ENCODE data around the gene CEP57L1.

The CEP57L1 gene

DNA sequence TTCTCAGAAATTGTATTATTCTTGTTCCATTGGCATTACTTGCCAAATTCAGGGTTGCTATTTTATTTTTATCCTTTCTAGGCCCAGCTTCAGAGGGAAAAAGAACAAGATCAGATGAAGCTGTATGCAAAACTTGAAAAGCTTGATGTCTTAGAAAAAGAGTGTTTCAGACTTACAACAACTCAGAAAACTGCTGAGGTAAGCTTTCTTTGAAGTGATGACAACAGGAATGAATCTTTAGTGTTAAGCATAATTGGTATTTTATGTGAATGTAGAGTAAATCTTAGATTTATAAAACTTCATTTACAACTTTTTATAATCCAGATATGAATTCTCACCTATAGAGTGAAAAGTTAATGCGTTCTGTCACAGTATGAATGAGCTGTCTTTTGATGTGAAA, 58.4 kb downstream of the CEP57L1 start:
- TF ChIP-seq Cebpa-rat (IDR thresholded peaks at IDR 0.05), result no peak
- H3K4me2 ChIP-seq, result no peak overlapping the region
- peaks cover 47% of the 10 kb centered on the region for H3K36me3 ChIP-seq
- no peaks in the 10 kb centered on the region for H4K20me1 ChIP-seq
- peaks cover 20% of the 10 kb centered on the region for H3K9me3 ChIP-seq
- no peak overlapping the region for H3K4me3 ChIP-seq
- H3K4me1 ChIP-seq, result no peaks in the 10 kb centered on the region
- H3K27ac ChIP-seq, result no peak overlapping the region
- H3K27me3 ChIP-seq, result no peaks in the 10 kb centered on the region
- H3K9ac ChIP-seq, result no peak overlapping the region

DNA sequence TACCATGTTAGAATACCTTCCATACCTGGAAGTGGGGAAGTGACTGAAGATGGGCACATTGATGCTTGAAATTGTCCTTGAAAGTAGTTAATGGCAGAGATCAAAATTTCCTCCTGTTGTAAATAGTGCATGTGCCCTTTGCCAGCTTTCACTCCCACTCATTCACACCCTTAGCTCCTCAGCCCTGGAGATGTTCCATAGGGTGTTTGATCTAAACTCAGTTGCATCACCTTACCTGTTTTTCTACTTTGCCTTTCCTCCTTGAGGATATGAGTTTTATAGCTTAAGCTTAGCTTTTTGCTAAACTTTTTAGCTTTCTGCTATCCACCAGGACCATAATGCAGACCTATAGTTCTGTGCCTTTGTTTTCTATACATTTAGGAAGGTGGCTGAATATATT, 69.0 kb downstream of the CEP57L1 start:
- Histone ChIP-seq H3K27me3 (no peaks in the 10 kb centered on the region), H3K9me3 (no peaks in the 10 kb centered on the region), H3K36me3 (peaks cover 11% of the 10 kb centered on the region), H3K4me3 (no peak overlapping the region), H3K4me1 (no peaks in the 10 kb centered on the region), H3K27ac (no peak overlapping the region), H3K9ac (no peak overlapping the region), H4K20me1 (no peaks in the 10 kb centered on the region), H3K4me2 (no peak overlapping the region)
- no peak for TF ChIP-seq Cebpa-rat (IDR thresholded peaks at IDR 0.05)

DNA sequence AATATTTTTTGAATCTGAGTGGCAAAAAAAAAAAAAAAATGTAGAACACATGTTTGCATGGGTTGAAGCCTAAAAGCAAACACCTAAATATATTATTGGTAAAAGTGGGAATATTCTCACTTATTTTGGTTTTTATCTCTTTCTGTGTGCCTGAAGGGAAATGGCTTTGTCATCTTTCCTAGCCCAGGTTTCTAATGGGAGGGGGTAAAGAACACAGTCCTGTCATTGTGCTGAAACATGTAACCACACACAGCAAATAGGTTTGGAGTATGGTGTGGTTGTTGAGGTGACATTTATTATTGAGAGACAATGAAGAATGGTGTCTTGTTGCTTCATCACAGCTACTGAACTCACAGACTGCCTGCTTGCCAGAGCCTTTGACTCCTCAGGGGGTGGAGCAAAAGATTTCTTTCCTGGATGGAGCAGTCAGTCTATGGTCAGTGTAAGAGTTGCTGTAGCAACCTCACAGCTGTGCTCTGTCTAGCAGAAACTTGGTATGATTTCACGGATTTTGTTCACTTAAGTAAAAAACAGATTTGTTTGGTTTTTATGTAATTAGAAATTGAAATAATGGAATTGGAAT, 70.2 kb downstream of the CEP57L1 start:
- H3K27ac ChIP-seq, result no peak overlapping the region
- H4K20me1 ChIP-seq, result no peaks in the 10 kb centered on the region
- H3K9me3 ChIP-seq, result no peaks in the 10 kb centered on the region
- no peak overlapping the region for H3K4me3 ChIP-seq
- no peak for TF ChIP-seq Cebpa-rat (IDR thresholded peaks at IDR 0.05)
- H3K36me3 ChIP-seq, result peaks cover 9% of the 10 kb centered on the region
- H3K4me2 ChIP-seq, result no peak overlapping the region
- H3K4me1 ChIP-seq, result no peaks in the 10 kb centered on the region
- no peaks in the 10 kb centered on the region for H3K27me3 ChIP-seq
- H3K9ac ChIP-seq, result no peak overlapping the region

DNA sequence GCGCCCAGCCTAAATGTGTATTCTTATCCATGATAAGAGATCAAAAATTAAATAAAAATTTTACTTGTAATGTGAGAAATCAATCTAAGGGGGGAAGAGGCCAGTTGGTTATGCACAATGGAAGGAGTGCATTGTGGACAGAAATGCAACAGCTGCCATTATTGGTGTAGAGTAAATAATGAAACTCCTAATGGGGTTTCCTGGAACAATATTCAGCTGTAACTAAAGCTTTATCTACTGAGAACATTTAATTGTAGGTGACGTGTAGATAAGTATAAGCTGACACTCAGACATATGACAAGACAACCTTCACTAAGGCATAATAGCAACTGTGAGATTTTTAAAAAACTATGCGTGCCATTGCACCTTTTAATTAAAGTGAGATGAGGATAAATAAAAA, 71.4 kb downstream of the CEP57L1 start:
- Histone ChIP-seq H3K27ac (no peak overlapping the region), H3K27me3 (no peaks in the 10 kb centered on the region), H3K9ac (no peak overlapping the region), H3K9me3 (no peaks in the 10 kb centered on the region), H3K36me3 (no peaks in the 10 kb centered on the region; the same call in 1 of the 2 replicates), H3K4me1 (no peaks in the 10 kb centered on the region), H4K20me1 (no peaks in the 10 kb centered on the region), H3K4me3 (no peak overlapping the region), H3K4me2 (no peak overlapping the region)
- no peak for TF ChIP-seq Cebpa-rat (IDR thresholded peaks at IDR 0.05)

DNA sequence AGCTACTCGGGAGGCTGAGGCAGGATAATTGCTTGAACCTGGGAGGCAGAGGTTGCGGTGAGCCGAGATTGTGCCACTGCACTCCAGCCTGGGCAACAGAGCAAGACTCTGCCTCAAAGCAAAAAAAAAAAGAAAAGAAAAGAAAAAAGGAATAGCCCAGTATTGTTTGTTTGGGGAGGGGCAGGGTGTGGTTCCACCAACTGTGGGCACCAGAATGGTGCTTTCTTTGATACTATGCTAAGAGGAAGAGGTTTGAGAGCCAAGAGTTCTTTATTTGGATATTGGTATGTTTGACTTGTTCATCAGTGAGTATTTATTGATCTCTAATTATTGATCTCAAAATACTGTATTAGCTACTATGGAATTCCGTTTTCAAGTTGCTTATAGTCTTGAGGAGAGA, 72.3 kb downstream of the CEP57L1 start:
- no peaks in the 10 kb centered on the region for H3K4me1 ChIP-seq
- H3K4me2 ChIP-seq, result no peak overlapping the region
- TF ChIP-seq Cebpa-rat (IDR thresholded peaks at IDR 0.05), result no peak
- H3K9me3 ChIP-seq, result no peaks in the 10 kb centered on the region
- H3K4me3 ChIP-seq, result no peak overlapping the region
- no peaks in the 10 kb centered on the region for H4K20me1 ChIP-seq
- no peaks in the 10 kb centered on the region for H3K27me3 ChIP-seq
- no peak overlapping the region for H3K27ac ChIP-seq
- no peak overlapping the region for H3K9ac ChIP-seq
- H3K36me3 ChIP-seq, result no peaks in the 10 kb centered on the region; the same call in 1 of the 2 replicates

DNA sequence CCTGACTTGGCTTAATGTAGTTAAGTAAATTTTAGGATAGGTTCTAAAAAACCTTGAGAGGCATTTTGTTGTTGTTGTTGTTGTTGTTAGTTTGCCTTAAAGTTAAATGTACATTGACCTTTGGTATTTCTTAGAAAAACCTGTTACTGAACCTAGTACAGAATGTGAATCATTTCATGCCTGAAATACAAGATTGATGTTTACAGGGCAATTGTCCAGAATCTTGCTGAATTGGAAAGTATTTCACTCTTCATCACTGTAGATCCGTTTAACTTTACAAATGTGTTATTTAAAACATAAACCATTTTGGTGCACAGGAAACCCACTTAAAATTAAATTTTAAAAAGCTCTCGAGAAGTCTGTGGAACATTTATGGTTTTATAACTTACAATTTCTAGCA, 75.0 kb downstream of the CEP57L1 start:
- TF ChIP-seq Cebpa-rat (IDR thresholded peaks at IDR 0.05), result no peak
- Histone ChIP-seq H3K4me3 (no peak overlapping the region), H3K9me3 (no peaks in the 10 kb centered on the region), H3K36me3 (no peaks in the 10 kb centered on the region), H3K9ac (no peak overlapping the region), H3K27ac (no peak overlapping the region), H3K27me3 (no peaks in the 10 kb centered on the region), H4K20me1 (no peaks in the 10 kb centered on the region), H3K4me1 (no peaks in the 10 kb centered on the region), H3K4me2 (no peak overlapping the region)

DNA sequence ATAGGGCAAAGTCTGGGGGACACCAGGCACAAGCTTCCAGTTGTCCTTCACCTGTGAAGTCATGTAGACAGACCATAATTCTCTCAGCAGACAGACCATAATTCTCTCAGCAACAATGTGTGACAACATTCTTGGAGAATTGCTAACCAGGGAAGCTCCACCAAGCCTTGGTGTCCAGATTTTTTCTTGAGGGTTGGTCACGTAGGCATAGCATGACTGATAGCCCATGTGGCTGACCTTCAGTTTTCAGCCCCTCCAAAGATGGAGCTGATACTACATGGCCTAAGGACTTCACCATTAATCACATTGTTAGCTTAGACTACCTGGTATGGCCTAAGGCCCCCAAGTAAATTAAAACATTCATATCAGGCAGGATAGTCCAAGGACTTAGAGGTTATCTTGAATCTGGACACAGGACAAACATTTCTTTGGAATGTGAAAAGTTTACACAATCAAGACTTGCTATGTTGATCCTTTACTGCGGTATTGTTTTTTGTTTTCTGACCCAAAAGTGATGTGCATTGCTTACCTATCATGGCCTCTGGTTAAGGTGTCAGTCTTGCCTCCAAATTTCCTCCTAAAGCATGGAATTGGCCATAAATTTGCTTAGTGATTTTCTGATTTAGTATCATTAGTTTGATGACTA, 76.9 kb downstream of the CEP57L1 start:
- Histone ChIP-seq H3K27ac (no peak overlapping the region), H3K4me2 (no peak overlapping the region), H3K9ac (no peak overlapping the region), H4K20me1 (no peaks in the 10 kb centered on the region), H3K4me3 (no peak overlapping the region), H3K36me3 (no peaks in the 10 kb centered on the region), H3K9me3 (peaks cover 4% of the 10 kb centered on the region; the same call in 1 of the 2 replicates), H3K27me3 (no peaks in the 10 kb centered on the region), H3K4me1 (no peaks in the 10 kb centered on the region)
- TF ChIP-seq Cebpa-rat (IDR thresholded peaks at IDR 0.05), result no peak

DNA sequence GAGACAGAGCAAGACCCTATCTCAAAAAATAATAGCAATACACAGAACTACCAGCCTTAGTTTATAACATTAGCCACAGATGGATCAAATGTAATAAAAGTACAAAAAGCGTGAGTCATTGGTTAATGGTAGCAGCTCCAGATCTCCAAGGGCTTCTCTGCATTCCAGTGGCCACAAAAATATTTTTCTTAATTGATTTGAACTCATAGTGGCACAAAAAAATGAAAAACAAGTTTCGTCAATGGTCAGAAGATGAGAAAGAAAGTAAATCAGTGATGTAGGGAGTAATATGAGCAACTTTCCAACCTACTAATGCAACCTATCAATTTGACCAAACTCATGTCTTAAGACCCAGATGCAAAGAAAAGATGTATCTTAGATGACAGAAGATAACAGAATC, 79.6 kb downstream of the CEP57L1 start:
- no peak overlapping the region for H3K4me3 ChIP-seq
- no peak overlapping the region for H3K4me2 ChIP-seq

DNA sequence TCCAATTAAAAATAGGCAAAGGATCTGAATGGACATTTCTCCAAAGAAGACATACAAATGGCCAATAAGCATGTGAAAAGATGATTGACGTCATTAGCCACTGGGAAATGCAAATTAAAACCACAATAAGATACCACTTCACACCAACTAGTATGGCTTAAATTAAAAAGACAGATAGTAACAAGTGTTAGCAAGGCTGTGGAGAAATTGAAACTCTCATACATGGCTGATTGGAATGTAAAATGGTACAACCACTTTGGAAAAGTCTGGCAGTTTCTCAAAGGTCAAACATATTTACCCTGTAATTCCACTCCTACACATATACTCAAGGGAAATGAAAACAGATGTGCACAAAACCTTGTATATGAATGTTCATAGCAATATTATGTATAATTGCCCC, 83.6 kb downstream of the CEP57L1 start:
- no peaks in the 10 kb centered on the region for H3K27me3 ChIP-seq
- no peaks in the 10 kb centered on the region for H3K4me1 ChIP-seq
- no peak overlapping the region for H3K4me2 ChIP-seq
- H4K20me1 ChIP-seq, result no peaks in the 10 kb centered on the region
- H3K36me3 ChIP-seq, result no peaks in the 10 kb centered on the region
- no peak overlapping the region for H3K9ac ChIP-seq
- no peak overlapping the region for H3K27ac ChIP-seq
- H3K4me3 ChIP-seq, result no peak overlapping the region
- no peak for TF ChIP-seq Cebpa-rat (IDR thresholded peaks at IDR 0.05)
- H3K9me3 ChIP-seq, result peaks cover 11% of the 10 kb centered on the region

More for the DNA sequence above, 79.6 kb downstream of the CEP57L1 start:
- Histone ChIP-seq H4K20me1 (no peaks in the 10 kb centered on the region), H3K9ac (no peak overlapping the region), H3K36me3 (no peaks in the 10 kb centered on the region), H3K27ac (no peak overlapping the region), H3K27me3 (no peaks in the 10 kb centered on the region), H3K9me3 (peaks cover 11% of the 10 kb centered on the region), H3K4me1 (no peaks in the 10 kb centered on the region)
- TF ChIP-seq Cebpa-rat (IDR thresholded peaks at IDR 0.05), result no peak

DNA sequence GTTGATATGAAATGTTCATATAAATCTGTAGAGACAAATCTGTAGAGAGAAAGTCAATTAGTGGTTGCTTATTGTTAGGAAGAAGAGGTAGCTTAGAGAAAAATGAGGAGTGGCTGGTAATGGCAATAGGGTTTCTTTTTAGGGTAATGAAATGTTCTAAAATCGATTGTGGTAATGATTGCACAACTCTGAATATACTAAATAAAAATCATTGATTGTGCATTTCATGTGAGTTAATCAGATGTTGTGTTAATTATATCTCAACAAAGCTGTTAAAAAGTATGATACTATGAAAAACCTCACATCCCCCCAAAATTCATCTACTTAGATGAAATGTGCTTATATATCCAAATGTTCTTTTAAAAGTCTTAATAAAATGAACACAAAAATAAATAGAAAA, 84.2 kb downstream of the CEP57L1 start:
- H3K4me3 ChIP-seq, result no peak overlapping the region
- no peak for TF ChIP-seq Cebpa-rat (IDR thresholded peaks at IDR 0.05)
- H3K36me3 ChIP-seq, result no peaks in the 10 kb centered on the region
- no peaks in the 10 kb centered on the region for H3K27me3 ChIP-seq
- H3K4me1 ChIP-seq, result no peaks in the 10 kb centered on the region
- no peak overlapping the region for H3K9ac ChIP-seq
- H3K4me2 ChIP-seq, result no peak overlapping the region
- H3K9me3 ChIP-seq, result peaks cover 11% of the 10 kb centered on the region
- H3K27ac ChIP-seq, result no peak overlapping the region
- no peaks in the 10 kb centered on the region for H4K20me1 ChIP-seq
